Ishikawa (cell line): ENCODE measurements around the gene RAB8A.

Experiments
- CEBPB ChIP-seq: IDR thresholded peaks from 2 replicates; pipeline ENCODE4 v1.6.1; 2012
- EGR1 ChIP-seq: IDR thresholded peaks from 2 replicates; pipeline ENCODE4 v1.6.1; 2012
- EP300 ChIP-seq: IDR thresholded peaks from 2 replicates; pipeline ENCODE4 v1.6.1; 2012; ENCODE audit warnings: borderline replicate concordance
- FOXM1 ChIP-seq: IDR thresholded peaks from 2 replicates; pipeline ENCODE4 v1.6.1; 2012; ENCODE audit warnings: low read depth, borderline replicate concordance
- NFIC ChIP-seq: IDR thresholded peaks from 2 replicates; pipeline ENCODE4 v1.6.1; 2012
- REST ChIP-seq: IDR thresholded peaks from 2 replicates; pipeline ENCODE4 v1.6.1; 2012; ENCODE audit warnings: low read depth, mild to moderate bottlenecking
- TAF1 ChIP-seq: IDR thresholded peaks from 2 replicates; pipeline ENCODE4 v1.6.1; 2012; ENCODE audit warnings: low read depth, mild to moderate bottlenecking
- TCF12 ChIP-seq: IDR thresholded peaks from 2 replicates; pipeline ENCODE4 v1.6.1; 2012; ENCODE audit warnings: low read depth
- TEAD4 ChIP-seq: IDR thresholded peaks from 2 replicates; pipeline ENCODE4 v1.6.1; 2012
- YY1 ChIP-seq: IDR thresholded peaks from 2 replicates; pipeline ENCODE4 v1.6.1; 2012; ENCODE audit warnings: low read depth
- TF ChIP-seq, protein P1 (sequence below): IDR thresholded peaks from 2 replicates; pipeline ENCODE4 v1.6.1; 2012
- TF ChIP-seq, protein P2 (sequence below): IDR thresholded peaks from 2 replicates; pipeline ENCODE4 v1.6.1; 2012

- TF ChIP-seq EGR1: no peak
- no peak for TF ChIP-seq EP300
- TF ChIP-seq FOXM1: no peak
- no peak for TF ChIP-seq YY1
- no peak for TF ChIP-seq TEAD4
- TF ChIP-seq CEBPB: no peak
- TF ChIP-seq, protein P1, sequence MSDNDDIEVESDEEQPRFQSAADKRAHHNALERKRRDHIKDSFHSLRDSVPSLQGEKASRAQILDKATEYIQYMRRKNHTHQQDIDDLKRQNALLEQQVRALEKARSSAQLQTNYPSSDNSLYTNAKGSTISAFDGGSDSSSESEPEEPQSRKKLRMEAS: no peak
- TF ChIP-seq TAF1: no peak
- no peak for TF ChIP-seq NFIC
- TF ChIP-seq REST: no peak
- TF ChIP-seq, protein P2, sequence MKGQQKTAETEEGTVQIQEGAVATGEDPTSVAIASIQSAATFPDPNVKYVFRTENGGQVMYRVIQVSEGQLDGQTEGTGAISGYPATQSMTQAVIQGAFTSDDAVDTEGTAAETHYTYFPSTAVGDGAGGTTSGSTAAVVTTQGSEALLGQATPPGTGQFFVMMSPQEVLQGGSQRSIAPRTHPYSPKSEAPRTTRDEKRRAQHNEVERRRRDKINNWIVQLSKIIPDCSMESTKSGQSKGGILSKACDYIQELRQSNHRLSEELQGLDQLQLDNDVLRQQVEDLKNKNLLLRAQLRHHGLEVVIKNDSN: no peak
- TF ChIP-seq TCF12: no peak
Measured at GRCh38 chr19:16118489-16119033, 6.9 kb downstream of the RAB8A start.
